ENCODE results near the gene RCN2. TPM values are rescaled to one million over a fixed set of nuclear protein-coding genes. Genes with fewer than 3 reads are reported as not detected.

The RCN2 gene
- total and polyA plus RNA-seq, 2 of the 8 experiments (the other 6 are each of a cell fraction or from before 2014, with no cell fraction given), result 65.6 to 137 TPM

DNA sequence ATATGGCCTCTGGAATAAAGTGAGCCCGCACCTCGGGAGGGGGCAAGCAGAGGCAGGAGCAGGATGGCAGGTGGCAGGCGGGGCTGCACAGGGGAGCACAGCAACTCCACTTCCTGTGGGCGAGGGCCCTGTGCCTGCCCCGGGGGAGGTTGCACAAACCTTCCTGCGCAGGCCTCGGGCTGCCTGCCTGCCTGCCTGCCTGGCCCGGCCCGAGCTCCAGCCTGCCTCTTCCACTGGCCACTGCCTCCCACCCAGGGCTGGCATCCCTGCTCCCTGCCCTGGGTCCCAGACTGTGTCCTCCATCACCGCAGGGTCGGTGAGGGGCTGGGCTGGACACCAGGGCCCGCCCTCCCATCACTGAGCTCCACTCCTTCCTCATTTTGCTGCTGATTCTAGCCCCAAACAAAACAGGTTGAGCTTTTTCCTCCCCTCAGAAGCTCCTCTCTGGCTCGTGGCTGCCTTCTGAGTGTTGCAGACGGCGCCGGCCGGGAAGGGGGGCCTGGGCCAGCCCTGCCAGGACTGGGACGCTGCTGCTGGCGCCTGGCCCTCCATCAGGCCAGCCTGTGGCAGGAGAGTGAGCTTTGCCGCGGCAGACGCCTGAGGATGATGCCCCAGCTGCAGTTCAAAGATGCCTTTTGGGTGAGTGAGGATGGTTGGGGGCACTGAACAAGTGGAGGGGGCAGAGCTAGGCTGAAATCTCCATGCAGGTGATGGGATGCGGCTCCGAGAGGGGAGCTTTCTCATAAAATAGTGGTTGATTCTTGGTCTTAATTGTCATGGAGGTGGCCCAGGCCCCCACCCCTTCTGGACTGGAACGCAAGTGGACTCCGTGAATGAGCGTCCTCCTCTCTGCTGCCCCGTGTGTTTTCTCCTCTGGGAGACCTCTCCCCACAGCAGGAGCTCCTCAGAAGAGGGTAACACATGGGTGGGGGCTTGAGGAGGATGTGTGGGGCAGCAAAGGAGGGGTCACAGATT, 63.7 kb downstream of the RCN2 start, which contains the start of gene PSTPIP1 (continued):
- no peak for TF ChIP-seq SRF (IDR thresholded peaks at IDR 0.05; ENCODE audit: low read depth, low read length)
- no peak for TF ChIP-seq RXRA (IDR thresholded peaks at IDR 0.05; ENCODE audit: insufficient read depth, low read depth, low read length)
- TF ChIP-seq EZH2 (IDR thresholded peaks at IDR 0.05; ENCODE audit: low read depth, low read length, severe bottlenecking), result no peak
- TF ChIP-seq POLR2A (IDR thresholded peaks at IDR 0.05; ENCODE audit: control extremely low read depth in 1 of 2, low read depth in 2 of 2, low read length in 2 of 2), result no peak
- no peak for TF ChIP-seq SUZ12 (IDR thresholded peaks at IDR 0.05; ENCODE audit: low read length)
- no peak for TF ChIP-seq CEBPB (IDR thresholded peaks at IDR 0.05; ENCODE audit: low read depth, low read length)
- no peak for TF ChIP-seq ZNF274 (IDR thresholded peaks at IDR 0.05; ENCODE audit: borderline replicate concordance, extremely low read depth, low read length)

Data from H1 (cell line).